ENCODE data around the gene TLE7.

DNA sequence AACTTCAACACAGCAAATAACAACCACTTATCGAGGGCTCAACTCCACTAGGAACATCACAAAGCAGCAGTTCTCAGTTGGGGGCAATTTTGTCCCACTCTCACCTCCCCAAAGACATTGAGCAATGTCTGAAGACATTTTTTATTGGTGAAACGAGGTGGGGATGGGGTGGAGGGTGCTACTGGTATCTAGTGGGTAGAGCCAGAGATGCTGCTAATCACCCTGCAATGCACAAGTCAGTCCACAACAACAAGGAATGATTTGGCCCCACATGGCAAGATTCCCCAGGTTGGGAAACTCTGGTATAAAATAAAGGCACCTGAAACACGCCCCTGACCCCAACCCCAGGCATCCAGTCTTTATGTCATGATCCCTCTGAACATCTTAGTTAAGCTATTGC is 33.3 kb downstream of the TLE7 start:
- TF ChIP-seq CTCF (conservative IDR thresholded peaks at IDR 0.05; ENCODE audit: low read depth in 2 of 2): no peak
- no peak for TF ChIP-seq POLR2AphosphoS5 (IDR thresholded peaks at IDR 0.05; ENCODE audit: low read depth)
- TF ChIP-seq EZH2phosphoT487 (IDR thresholded peaks at IDR 0.05; ENCODE audit: unreplicated experiment): no peak
- no peak for TF ChIP-seq EZH2 (IDR thresholded peaks at IDR 0.05; ENCODE audit: low read depth, unreplicated experiment)

Measured in GM23338 (cell line).